Astrocyte (in vitro differentiated cells and primary cell): ENCODE data around the gene SSUH2. TPM values are rescaled to one million over a fixed set of nuclear protein-coding genes. Genes with fewer than 3 reads are reported as not detected.

ENCODE experiments used
- DNase-seq: peaks from one replicate; pipeline ENCODE4 v3.0.0-alpha.2; 2010; ENCODE audit warnings: low read depth
- FAIRE-seq: peaks from 2 replicates; lab custom pipeline; 2011; peaks lifted over from hg19 to GRCh38; lab: Jason Lieb, UNC
- H2AFZ ChIP-seq: 2 replicates; pipeline ENCODE4 v1.6.0; 2012; ENCODE audit warnings: low read depth, low read length, inconsistent platforms
- H3K27ac ChIP-seq: 2 replicates; pipeline ENCODE4 v1.5.1; 2011; ENCODE audit warnings: low read depth, low read length, inconsistent platforms
- H3K27me3 ChIP-seq: 2 replicates; pipeline ENCODE4 v1.6.0; 2011; ENCODE audit warnings: low read length, inconsistent platforms; ENCODE audit not compliant: insufficient read depth
- H3K36me3 ChIP-seq: 2 replicates; pipeline ENCODE4 v1.5.1; 2011; ENCODE audit warnings: low read length, inconsistent platforms; ENCODE audit not compliant: insufficient read depth
- H3K4me1 ChIP-seq: 2 replicates; pipeline ENCODE4 v1.5.1; 2011; ENCODE audit warnings: low read length, inconsistent platforms; ENCODE audit not compliant: insufficient read depth
- H3K4me2 ChIP-seq: 2 replicates; pipeline ENCODE4 v1.6.0; 2012; ENCODE audit warnings: low read length, inconsistent platforms
- H3K4me3 ChIP-seq: 2 replicates; pipeline ENCODE4 v1.5.1; 2011; ENCODE audit warnings: low read depth, mild to moderate bottlenecking, low read length, inconsistent platforms; ENCODE audit not compliant: insufficient read depth
- H3K79me2 ChIP-seq: 2 replicates; pipeline ENCODE4 v1.6.0; 2012; ENCODE audit warnings: mild to moderate bottlenecking, low read length, inconsistent platforms; ENCODE audit not compliant: insufficient read depth
- H3K9ac ChIP-seq: 2 replicates; pipeline ENCODE4 v1.6.0; 2012; ENCODE audit warnings: mild to moderate bottlenecking, low read length, inconsistent platforms
- H3K9me3 ChIP-seq: 2 replicates; pipeline ENCODE4 v1.5.1; 2012; ENCODE audit warnings: low read depth, mild to moderate bottlenecking, low read length, inconsistent platforms; ENCODE audit not compliant: insufficient read depth
- H4K20me1 ChIP-seq: 2 replicates; pipeline ENCODE4 v1.6.0; 2012; ENCODE audit warnings: low read length, inconsistent platforms; ENCODE audit not compliant: insufficient read depth
- H3K27ac Mint-ChIP-seq: one replicate; pipeline ENCODE4 v1.8.0; 2021; ENCODE audit warnings: mild to moderate bottlenecking, mixed read lengths; ENCODE audit not compliant: unreplicated experiment
- H3K27me3 Mint-ChIP-seq: one replicate; pipeline ENCODE4 v1.8.0; 2021; ENCODE audit warnings: low read depth, mixed read lengths; ENCODE audit not compliant: unreplicated experiment
- H3K36me3 Mint-ChIP-seq: one replicate; pipeline ENCODE4 v1.8.0; 2021; ENCODE audit warnings: low read depth, mixed read lengths; ENCODE audit not compliant: unreplicated experiment
- H3K4me1 Mint-ChIP-seq: one replicate; pipeline ENCODE4 v1.8.0; 2021; ENCODE audit warnings: low read depth, mixed read lengths; ENCODE audit not compliant: unreplicated experiment
- H3K4me3 Mint-ChIP-seq: one replicate; pipeline ENCODE4 v1.8.0; 2021; ENCODE audit warnings: mild to moderate bottlenecking, moderate library complexity, mixed read lengths; ENCODE audit not compliant: unreplicated experiment
- H3K9me3 Mint-ChIP-seq: one replicate; pipeline ENCODE4 v1.8.0; 2021; ENCODE audit warnings: mild to moderate bottlenecking, mixed read lengths; ENCODE audit not compliant: unreplicated experiment
- EZH2 ChIP-seq: IDR thresholded peaks from 2 replicates; pipeline ENCODE4 v1.6.1; 2012; ENCODE audit warnings: mild to moderate bottlenecking, low read length, inconsistent platforms; ENCODE audit not compliant: insufficient read depth
- total RNA-seq: library from RNA; stranded (reverse); gene quantifications from 2 replicates; pipeline ENCODE4 v1.2.1, GENCODE V29; 2021
- TF ChIP-seq, protein P1 (sequence below): IDR thresholded peaks from 2 replicates; pipeline ENCODE4 v1.5.1; 2011; ENCODE audit warnings: low read depth, mild to moderate bottlenecking, inconsistent platforms, low read length, moderate library complexity; ENCODE audit not compliant: insufficient read depth

SSUH2 gene
- total RNA-seq, 1 donor from 2014 or later: not detected

DNA sequence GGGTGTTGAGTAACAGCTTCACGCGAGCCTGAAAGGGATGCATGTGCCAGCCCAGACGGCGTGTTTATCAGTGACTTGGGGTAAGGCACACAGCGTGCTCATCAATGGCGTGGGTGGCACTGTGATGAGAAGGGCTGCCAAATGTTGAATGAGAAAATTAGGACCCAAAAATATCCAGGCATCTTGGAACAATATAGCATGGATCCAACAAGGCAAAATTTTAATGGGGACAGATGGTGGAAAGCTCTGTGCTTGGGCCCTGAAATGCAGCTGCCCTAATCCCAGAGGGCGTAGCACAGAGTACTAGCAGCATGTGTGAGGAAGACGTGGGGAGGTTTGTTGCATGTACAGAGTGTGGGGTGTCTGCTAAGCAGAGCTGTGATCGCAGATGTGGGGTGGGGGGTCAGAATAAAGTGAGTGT is 48.9 kb downstream of the SSUH2 start:
- Histone ChIP-seq H3K4me2 (no peak overlapping the region), H3K27me3 (no peaks in the 10 kb centered on the region), H3K9ac (no peak overlapping the region), H3K9me3 (no peaks in the 10 kb centered on the region), H3K4me1 (no peaks in the 10 kb centered on the region), H2AFZ (no peak overlapping the region), H3K79me2 (no peaks in the 10 kb centered on the region), H3K27ac (no peak overlapping the region), H3K4me3 (no peak overlapping the region), H4K20me1 (no peaks in the 10 kb centered on the region), H3K36me3 (no peaks in the 10 kb centered on the region)
- Mint-ChIP-seq H3K27ac (no peak overlapping the region), H3K4me1 (peaks cover 14% of the 10 kb centered on the region), H3K9me3 (no peaks in the 10 kb centered on the region), H3K27me3 (no peaks in the 10 kb centered on the region), H3K4me3 (no peak overlapping the region), H3K36me3 (no peaks in the 10 kb centered on the region)
- FAIRE-seq (no peak), DNase-seq (no peak)
- TF ChIP-seq, protein P1, sequence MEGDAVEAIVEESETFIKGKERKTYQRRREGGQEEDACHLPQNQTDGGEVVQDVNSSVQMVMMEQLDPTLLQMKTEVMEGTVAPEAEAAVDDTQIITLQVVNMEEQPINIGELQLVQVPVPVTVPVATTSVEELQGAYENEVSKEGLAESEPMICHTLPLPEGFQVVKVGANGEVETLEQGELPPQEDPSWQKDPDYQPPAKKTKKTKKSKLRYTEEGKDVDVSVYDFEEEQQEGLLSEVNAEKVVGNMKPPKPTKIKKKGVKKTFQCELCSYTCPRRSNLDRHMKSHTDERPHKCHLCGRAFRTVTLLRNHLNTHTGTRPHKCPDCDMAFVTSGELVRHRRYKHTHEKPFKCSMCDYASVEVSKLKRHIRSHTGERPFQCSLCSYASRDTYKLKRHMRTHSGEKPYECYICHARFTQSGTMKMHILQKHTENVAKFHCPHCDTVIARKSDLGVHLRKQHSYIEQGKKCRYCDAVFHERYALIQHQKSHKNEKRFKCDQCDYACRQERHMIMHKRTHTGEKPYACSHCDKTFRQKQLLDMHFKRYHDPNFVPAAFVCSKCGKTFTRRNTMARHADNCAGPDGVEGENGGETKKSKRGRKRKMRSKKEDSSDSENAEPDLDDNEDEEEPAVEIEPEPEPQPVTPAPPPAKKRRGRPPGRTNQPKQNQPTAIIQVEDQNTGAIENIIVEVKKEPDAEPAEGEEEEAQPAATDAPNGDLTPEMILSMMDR: no peak
- no peak for TF ChIP-seq EZH2

DNA sequence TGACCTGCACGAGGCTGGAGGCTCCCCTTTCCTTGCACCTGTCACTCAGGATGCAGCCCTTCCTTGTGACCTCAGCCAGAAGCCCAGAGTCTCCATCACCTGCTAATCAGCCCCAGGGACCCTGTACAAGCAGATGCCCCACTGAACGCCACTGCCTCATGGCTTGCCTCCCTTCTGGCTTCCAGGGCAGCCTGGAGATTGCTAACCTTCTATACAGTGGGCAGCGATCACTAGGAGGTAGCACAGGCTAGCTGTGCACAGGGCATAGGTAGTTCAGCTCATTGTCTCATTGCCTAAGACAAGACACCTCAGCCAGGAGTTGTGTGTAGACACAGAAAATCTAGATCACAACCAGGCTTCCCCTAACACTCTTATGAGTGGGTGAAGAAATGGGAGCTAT is 49.3 kb downstream of the SSUH2 start:
- no peaks in the 10 kb centered on the region for H3K27me3 Mint-ChIP-seq

More for the DNA sequence above, 49.3 kb downstream of the SSUH2 start:
- Histone ChIP-seq H3K9ac (no peak overlapping the region), H3K79me2 (no peaks in the 10 kb centered on the region), H3K27me3 (no peaks in the 10 kb centered on the region), H4K20me1 (no peaks in the 10 kb centered on the region), H3K4me1 (peaks cover under 1% of the 10 kb centered on the region), H3K4me3 (no peak overlapping the region), H3K4me2 (no peak overlapping the region), H2AFZ (no peak overlapping the region), H3K9me3 (no peaks in the 10 kb centered on the region), H3K27ac (no peak overlapping the region), H3K36me3 (no peaks in the 10 kb centered on the region)
- no peak for TF ChIP-seq EZH2
- TF ChIP-seq, protein P1: no peak
- DNase-seq (no peak), FAIRE-seq (no peak)
- Mint-ChIP-seq H3K27ac (no peak overlapping the region), H3K36me3 (no peaks in the 10 kb centered on the region), H3K4me3 (no peak overlapping the region), H3K4me1 (peaks cover 19% of the 10 kb centered on the region), H3K9me3 (no peaks in the 10 kb centered on the region)
